Body of pancreas (tissue), 4 donors: ENCODE measurements around the gene CHCHD6. TPM values are rescaled to one million over a fixed set of nuclear protein-coding genes. Genes with fewer than 3 reads are reported as not detected.

Source experiments
- ATAC-seq: fragments of 150-250 bp; one replicate; pipeline ENCODE4 v1.9.1; 2016
- DNase-seq, 4 donors: peaks; one replicate each; pipeline ENCODE4 v3.0.0-alpha.2; 2019
- H3K27ac ChIP-seq, 4 donors: fragments of 200-600 bp; sonication (generic); 1 replicate in 3 of 4; 2 replicates in 1 of 4; pipeline versions ENCODE4 v1.5.1 to v1.6.1; 2016 to 2019; ENCODE audit warnings: mild to moderate bottlenecking in 1 of 4, mixed read lengths in 1 of 4, moderate library complexity in 1 of 4
- H3K27me3 ChIP-seq, 2 donors: fragments of 200-600 bp; sonication (generic); one replicate each; pipeline ENCODE4 v1.6.0; 2016; ENCODE audit warnings: mild to moderate bottlenecking in 1 of 2
- H3K36me3 ChIP-seq, 2 donors: fragments of 200-600 bp; sonication (generic); replicated peaks in 1 of 2; 2 replicates each; pipeline ENCODE4 v1.5.1; 2016; ENCODE audit warnings: low read depth in 2 of 2; ENCODE audit not compliant: insufficient read depth in 1 of 2
- H3K4me1 ChIP-seq: fragments of 200-600 bp; sonication (generic); one replicate; pipeline ENCODE4 v1.6.0; 2016
- H3K4me3 ChIP-seq, 2 donors: fragments of 200-600 bp; sonication (generic); 1 replicate in 1 of 2; 2 replicates in 1 of 2; pipeline ENCODE4 v1.5.1; 2016 to 2019
- H3K9me3 ChIP-seq, 3 donors: fragments of 200-600 bp; sonication (generic); 1 replicate in 2 of 3; 2 replicates in 1 of 3; pipeline ENCODE4 v1.5.1; 2016
- CTCF ChIP-seq, 7 experiments: fragments of 450-650 bp in 4 of 7; fragments of 200-600 bp in 3 of 7; sonication (generic) in 3 of 7; IDR thresholded peaks; one replicate each; pipeline ENCODE4 v1.5.1; 2016 to 2019; ENCODE audit warnings: antibody characterized with exemption in 7 of 7
- POLR2A ChIP-seq, 3 donors: fragments of 450-650 bp; IDR thresholded peaks; one replicate each; pipeline ENCODE4 v1.6.1; 2016; ENCODE audit warnings: antibody characterized with exemption in 3 of 3, mild to moderate bottlenecking in 2 of 3
- WGBS, 2 donors: methylation state at CpG; one replicate each; pipeline ENCODE4 v1.1.5; 2017; 5-methylcytosine and 5-hydroxymethylcytosine counted together
- intact Hi-C: fragments of 100-400 bp; cut with DNase I; formaldehyde crosslinking; loops from one replicate; pipeline ENCODE4 v1.15.1; 2023
- total RNA-seq, 2 donors: library from RNA; depleted of rRNA; stranded (reverse); fragments of >200 nt; gene quantifications; one replicate each; pipeline ENCODE4 v1.1.0, GENCODE V29; 2016

Gene CHCHD6
- total RNA-seq, 2 donors from 2014 or later, result 0.66 to 10.9 TPM

GRCh38 chr3:126937533-126937932 lies 233.5 kb downstream of the CHCHD6 start:
- no peaks in the 10 kb centered on the region for H3K27me3 ChIP-seq
- DNase-seq (no peak), ATAC-seq (no peak)
- no peak overlapping the region for H3K4me3 ChIP-seq
- H3K27ac ChIP-seq, result no peak overlapping the region
- intact Hi-C loops, result no loop called here
- H3K36me3 ChIP-seq, result no peaks in the 10 kb centered on the region
- TF ChIP-seq CTCF (IDR thresholded peaks at IDR 0.05) (no peak), POLR2A (IDR thresholded peaks at IDR 0.05) (no peak)
- 95% methylated on average over 2 of the region's 2 CpGs for WGBS, 2 donors
- H3K4me1 ChIP-seq, result peaks cover 3% of the 10 kb centered on the region
- H3K9me3 ChIP-seq, result no peaks in the 10 kb centered on the region

- H3K9me3 ChIP-seq, result no peaks in the 10 kb centered on the region
- no peaks in the 10 kb centered on the region for H3K27me3 ChIP-seq
- no peak overlapping the region for H3K27ac ChIP-seq
- H3K4me1 ChIP-seq, result no peaks in the 10 kb centered on the region
- ATAC-seq (no peak), DNase-seq (no peak)
- no peak overlapping the region for H3K4me3 ChIP-seq
- H3K36me3 ChIP-seq, result no peaks in the 10 kb centered on the region
- TF ChIP-seq POLR2A (IDR thresholded peaks at IDR 0.05), result no peak
- TF ChIP-seq CTCF (IDR thresholded peaks at IDR 0.05), result no peak
- 80% methylated on average over 7 of the region's 7 CpGs for WGBS, 2 donors
- intact Hi-C loops, result no loop called here
Observed at GRCh38 chr3:126937973-126938372, 233.9 kb downstream of the CHCHD6 start.

GRCh38 chr3:126938520-126939337 lies 234.7 kb downstream of the CHCHD6 start:
- H3K4me3 ChIP-seq, result no peak overlapping the region
- TF ChIP-seq CTCF (IDR thresholded peaks at IDR 0.05) (no peak), POLR2A (IDR thresholded peaks at IDR 0.05) (no peak)

GRCh38 chr3:126939338-126939718 lies 235.3 kb downstream of the CHCHD6 start:
- Histone ChIP-seq H3K36me3 (no peaks in the 10 kb centered on the region), H3K27me3 (no peaks in the 10 kb centered on the region), H3K4me3 (no peak overlapping the region), H3K27ac (no peak overlapping the region), H3K9me3 (no peaks in the 10 kb centered on the region), H3K4me1 (no peaks in the 10 kb centered on the region)
- WGBS, 2 donors, result 58 to 60% methylated on average over 4 of the region's 4 CpGs
- DNase-seq, result no peak
- ATAC-seq, result no peak
- TF ChIP-seq POLR2A (IDR thresholded peaks at IDR 0.05) (no peak), CTCF (IDR thresholded peaks at IDR 0.05) (no peak)
- intact Hi-C loops, result no loop called here

More at GRCh38 chr3:126938520-126939337, 234.7 kb downstream of the CHCHD6 start:
- DNase-seq (no peak), ATAC-seq (no peak)
- Histone ChIP-seq H3K27ac (no peak overlapping the region), H3K36me3 (no peaks in the 10 kb centered on the region), H3K27me3 (no peaks in the 10 kb centered on the region), H3K9me3 (no peaks in the 10 kb centered on the region), H3K4me1 (no peaks in the 10 kb centered on the region)
- WGBS, 2 donors, result 81 to 84% methylated on average over 8 of the region's 8 CpGs
- intact Hi-C loops, result no loop called here

- ATAC-seq (no peak), DNase-seq (no peak)
- intact Hi-C loops, result no loop called here
- H3K27ac ChIP-seq, result no peak overlapping the region
- no peaks in the 10 kb centered on the region for H3K27me3 ChIP-seq
- H3K36me3 ChIP-seq, result no peaks in the 10 kb centered on the region
- no peaks in the 10 kb centered on the region for H3K4me1 ChIP-seq
- 74 to 83% methylated on average over 3 of the region's 3 CpGs for WGBS, 2 donors
- no peak overlapping the region for H3K4me3 ChIP-seq
- H3K9me3 ChIP-seq, result no peaks in the 10 kb centered on the region
- no peak for TF ChIP-seq CTCF (IDR thresholded peaks at IDR 0.05)
- TF ChIP-seq POLR2A (IDR thresholded peaks at IDR 0.05), result no peak
Observed at GRCh38 chr3:126939733-126940132, 235.7 kb downstream of the CHCHD6 start.
